HepG2 (cell line): ENCODE measurements around the gene TGM2. TPM values are rescaled to one million over a fixed set of nuclear protein-coding genes. Genes with fewer than 3 reads are reported as not detected.

Experiments
- ARNTL ChIP-seq: sonication (generic); formaldehyde crosslinking; IDR thresholded peaks from 2 replicates; pipeline ENCODE4 v1.4.0; 2020; ENCODE audit warnings: mild to moderate bottlenecking, missing genetic modification reagents
- ASH2L ChIP-seq: fragments of 300-600, 200-600 bp; sonication (generic); IDR thresholded peaks from 2 replicates; pipeline ENCODE4 v1.7.0; 2017; ENCODE audit warnings: low read depth, mild to moderate bottlenecking, moderate library complexity, mixed read lengths, low read length; ENCODE audit not compliant: insufficient read length
- DPF2 ChIP-seq: sonication (generic); formaldehyde crosslinking; IDR thresholded peaks from 2 replicates; pipeline ENCODE4 v1.4.0; 2020; ENCODE audit warnings: mild to moderate bottlenecking, low read depth, missing genetic modification reagents, borderline replicate concordance
- HNF4A ChIP-seq: sonication (generic); formaldehyde crosslinking; IDR thresholded peaks from 2 replicates; pipeline ENCODE4 v1.4.0; 2020; ENCODE audit warnings: missing genetic modification reagents
- HNRNPH1 ChIP-seq: fragments of 200-400 bp; formaldehyde crosslinking; optimal IDR thresholded peaks from 2 replicates; pipeline ENCODE3; 2017; ENCODE audit warnings: mild to moderate bottlenecking, low read depth, low read length
- IKZF1 ChIP-seq: fragments of 450-650 bp; IDR thresholded peaks from 2 replicates; pipeline ENCODE4 v1.7.1; 2016
- MIXL1 ChIP-seq: IDR thresholded peaks from 2 replicates; pipeline ENCODE4 v1.6.1; 2016
- RAD51 ChIP-seq: fragments of 450-650 bp; IDR thresholded peaks from 2 replicates; pipeline ENCODE4 v1.6.1; 2016; ENCODE audit warnings: borderline replicate concordance
- SP2 ChIP-seq: sonication (generic); formaldehyde crosslinking; IDR thresholded peaks from 2 replicates; pipeline ENCODE4 v1.5.1; 2020; ENCODE audit warnings: mild to moderate bottlenecking, missing genetic modification reagents
- TARDBP ChIP-seq: sonication (generic); formaldehyde crosslinking; IDR thresholded peaks from 2 replicates; pipeline ENCODE4 v1.8.0; 2022; ENCODE audit warnings: mild to moderate bottlenecking, missing genetic modification reagents
- THAP11 ChIP-seq: IDR thresholded peaks from 2 replicates; pipeline ENCODE4 v1.6.1; 2016; ENCODE audit warnings: missing biosample characterization, missing genetic modification reagents
- ZNF224 ChIP-seq: sonication (generic); formaldehyde crosslinking; IDR thresholded peaks from 2 replicates; pipeline ENCODE4 v1.5.0; 2020; ENCODE audit warnings: mild to moderate bottlenecking, missing genetic modification reagents
- ZNF552 ChIP-seq: sonication (generic); formaldehyde crosslinking; IDR thresholded peaks from 2 replicates; pipeline ENCODE4 v1.9.0; 2022; ENCODE audit warnings: missing genetic modification reagents, mild to moderate bottlenecking, borderline replicate concordance
- ZNF792 ChIP-seq: IDR thresholded peaks from 2 replicates; pipeline ENCODE4 v1.6.1; 2016
- polyA plus RNA-seq, 8 experiments: library from polyadenylated mRNA; depleted of rRNA in 3 of 8; stranded (reverse) in 7 of 8; unstranded in 1 of 8; fragments of >200 nt; fragmentation: Illumina TruSeq in 4 of 8; extraction: Trizol in 4 of 8; gene quantifications; 2 replicates each; pipeline versions ENCODE4 v1.2.1 to v1.2.3, GENCODE V29; 2011 to 2016; ENCODE audit warnings: low read depth in 4 of 8, missing spikeins in 1 of 8, mixed read lengths in 1 of 8; ENCODE audit not compliant: insufficient read depth in 1 of 8
- total RNA-seq, 5 experiments: library from RNA; depleted of rRNA; stranded (reverse); fragments of >200 nt; fragmentation: Illumina TruSeq; extraction: Trizol; gene quantifications; 2 replicates each; pipeline ENCODE4 v1.2.3, GENCODE V29; 2016; ENCODE audit warnings: low read depth in 1 of 5
- TF ChIP-seq, protein P1 (sequence below): sonication (generic); formaldehyde crosslinking; IDR thresholded peaks from 2 replicates; pipeline ENCODE4 v1.5.0; 2020; ENCODE audit warnings: mild to moderate bottlenecking, low read depth, missing genetic modification reagents, borderline replicate concordance
- TF ChIP-seq, protein P2 (sequence below): sonication (generic); formaldehyde crosslinking; conservative IDR thresholded peaks from 2 replicates; pipeline ENCODE4 v1.5.0; 2020; ENCODE audit warnings: missing genetic modification reagents
- TF ChIP-seq, protein P3 (sequence below): sonication (generic); formaldehyde crosslinking; IDR thresholded peaks from 2 replicates; pipeline ENCODE4 v1.4.0; 2020; ENCODE audit warnings: missing genetic modification reagents
- TF ChIP-seq, protein P4 (sequence below): sonication (generic); formaldehyde crosslinking; conservative IDR thresholded peaks from 2 replicates; pipeline ENCODE4 v1.4.0; 2020; ENCODE audit warnings: missing genetic modification reagents
- TF ChIP-seq, protein P5 (sequence below): IDR thresholded peaks from 2 replicates; pipeline ENCODE4 v1.6.1; 2018; ENCODE audit warnings: missing genetic modification reagents
- TF ChIP-seq, protein P6 (sequence below): sonication (generic); formaldehyde crosslinking; IDR thresholded peaks from 2 replicates; pipeline ENCODE4 v1.8.0; 2022; ENCODE audit warnings: missing genetic modification reagents, mild to moderate bottlenecking, borderline replicate concordance
- TF ChIP-seq, protein P7 (sequence below): sonication (generic); formaldehyde crosslinking; IDR thresholded peaks from 2 replicates; pipeline ENCODE4 v1.8.1; 2023; ENCODE audit warnings: mild to moderate bottlenecking, missing genetic modification reagents

The TGM2 gene
- total and polyA plus RNA-seq, 2 of the 13 experiments (the other 11 are each of a cell fraction or from before 2014, with no cell fraction given), result 4.2 to 46.4 TPM

DNA sequence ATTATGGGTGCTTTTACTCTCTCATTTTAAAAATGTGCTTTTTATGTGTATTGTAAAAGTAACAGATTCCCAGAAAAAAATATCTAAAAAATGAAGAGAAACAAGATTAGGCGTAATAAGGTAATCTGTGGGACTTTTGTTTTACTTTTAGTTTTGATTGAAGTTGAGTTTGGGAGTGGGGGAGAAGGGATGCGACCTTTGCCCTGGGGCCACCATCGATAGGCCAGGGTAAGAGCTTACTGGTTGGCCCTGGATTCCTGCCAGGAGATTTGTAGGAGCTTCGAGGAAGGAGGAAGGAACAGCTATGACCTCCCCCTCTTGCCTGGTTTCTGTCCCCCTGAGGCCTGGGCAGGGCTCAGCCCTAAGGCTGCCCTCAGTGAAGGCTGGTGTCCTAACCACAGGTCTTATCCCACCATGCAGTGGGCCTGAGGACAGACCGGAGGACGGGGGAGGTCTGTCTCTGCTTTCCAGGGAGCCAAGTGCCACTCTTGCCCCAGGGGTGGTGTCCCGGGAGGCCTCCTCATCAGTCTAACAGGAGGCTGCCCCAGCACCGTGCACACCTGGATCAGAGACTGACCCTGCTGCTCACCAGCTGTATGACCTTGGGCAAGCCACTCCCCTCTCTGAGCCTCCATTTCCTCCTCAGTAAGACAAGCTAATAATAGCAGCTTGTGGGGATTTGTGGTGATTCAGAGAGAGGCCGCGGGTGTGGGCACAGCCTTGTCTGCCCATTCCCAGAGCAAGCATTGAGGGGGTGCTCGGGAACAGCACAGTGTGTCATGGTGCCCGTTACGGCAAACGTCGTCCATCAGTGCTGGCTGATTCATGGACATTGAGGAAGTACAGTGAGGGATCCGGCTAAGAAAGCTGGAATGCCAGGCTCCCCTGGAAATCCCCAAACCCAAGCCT lies 21.2 kb downstream of the TGM2 start (continued):
- TF ChIP-seq, protein P1, sequence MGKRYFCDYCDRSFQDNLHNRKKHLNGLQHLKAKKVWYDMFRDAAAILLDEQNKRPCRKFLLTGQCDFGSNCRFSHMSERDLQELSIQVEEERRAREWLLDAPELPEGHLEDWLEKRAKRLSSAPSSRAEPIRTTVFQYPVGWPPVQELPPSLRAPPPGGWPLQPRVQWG (CRISPR knock-in tag), result no peak
- TF ChIP-seq RAD51 (no peak), ZNF792 (no peak), HNF4A (CRISPR knock-in tag) (peak; percentile 49; the same call in 1 of the 2 replicates), SP2 (no peak), ARNTL (peak; percentile 5; the same call in 1 of the 2 replicates), DPF2 (CRISPR knock-in tag) (0 out of 2 replicates have a peak, but pooled peaks have one; percentile 37), HNRNPH1 (no peak), ZNF224 (CRISPR knock-in tag) (no peak), ZNF552 (CRISPR knock-in tag) (no peak; the same call in 1 of the 2 replicates), IKZF1 (no peak), ASH2L (peak; percentile 100), THAP11 (CRISPR knock-in tag) (no peak), MIXL1 (CRISPR knock-in tag) (peak; percentile 7; the same call in 1 of the 2 replicates), TARDBP (CRISPR knock-in tag) (no peak; the same call in 1 of the 2 replicates)
- TF ChIP-seq, protein P2, sequence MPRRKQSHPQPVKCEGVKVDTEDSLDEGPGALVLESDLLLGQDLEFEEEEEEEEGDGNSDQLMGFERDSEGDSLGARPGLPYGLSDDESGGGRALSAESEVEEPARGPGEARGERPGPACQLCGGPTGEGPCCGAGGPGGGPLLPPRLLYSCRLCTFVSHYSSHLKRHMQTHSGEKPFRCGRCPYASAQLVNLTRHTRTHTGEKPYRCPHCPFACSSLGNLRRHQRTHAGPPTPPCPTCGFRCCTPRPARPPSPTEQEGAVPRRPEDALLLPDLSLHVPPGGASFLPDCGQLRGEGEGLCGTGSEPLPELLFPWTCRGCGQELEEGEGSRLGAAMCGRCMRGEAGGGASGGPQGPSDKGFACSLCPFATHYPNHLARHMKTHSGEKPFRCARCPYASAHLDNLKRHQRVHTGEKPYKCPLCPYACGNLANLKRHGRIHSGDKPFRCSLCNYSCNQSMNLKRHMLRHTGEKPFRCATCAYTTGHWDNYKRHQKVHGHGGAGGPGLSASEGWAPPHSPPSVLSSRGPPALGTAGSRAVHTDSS (CRISPR knock-in tag), result no peak
- TF ChIP-seq, protein P3, sequence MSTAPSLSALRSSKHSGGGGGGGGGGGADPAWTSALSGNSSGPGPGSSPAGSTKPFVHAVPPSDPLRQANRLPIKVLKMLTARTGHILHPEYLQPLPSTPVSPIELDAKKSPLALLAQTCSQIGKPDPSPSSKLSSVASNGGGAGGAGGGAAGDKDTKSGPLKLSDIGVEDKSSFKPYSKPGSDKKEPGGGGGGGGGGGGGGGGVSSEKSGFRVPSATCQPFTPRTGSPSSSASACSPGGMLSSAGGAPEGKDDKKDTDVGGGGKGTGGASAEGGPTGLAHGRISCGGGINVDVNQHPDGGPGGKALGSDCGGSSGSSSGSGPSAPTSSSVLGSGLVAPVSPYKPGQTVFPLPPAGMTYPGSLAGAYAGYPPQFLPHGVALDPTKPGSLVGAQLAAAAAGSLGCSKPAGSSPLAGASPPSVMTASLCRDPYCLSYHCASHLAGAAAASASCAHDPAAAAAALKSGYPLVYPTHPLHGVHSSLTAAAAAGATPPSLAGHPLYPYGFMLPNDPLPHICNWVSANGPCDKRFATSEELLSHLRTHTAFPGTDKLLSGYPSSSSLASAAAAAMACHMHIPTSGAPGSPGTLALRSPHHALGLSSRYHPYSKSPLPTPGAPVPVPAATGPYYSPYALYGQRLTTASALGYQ, result no peak
- TF ChIP-seq, protein P4, sequence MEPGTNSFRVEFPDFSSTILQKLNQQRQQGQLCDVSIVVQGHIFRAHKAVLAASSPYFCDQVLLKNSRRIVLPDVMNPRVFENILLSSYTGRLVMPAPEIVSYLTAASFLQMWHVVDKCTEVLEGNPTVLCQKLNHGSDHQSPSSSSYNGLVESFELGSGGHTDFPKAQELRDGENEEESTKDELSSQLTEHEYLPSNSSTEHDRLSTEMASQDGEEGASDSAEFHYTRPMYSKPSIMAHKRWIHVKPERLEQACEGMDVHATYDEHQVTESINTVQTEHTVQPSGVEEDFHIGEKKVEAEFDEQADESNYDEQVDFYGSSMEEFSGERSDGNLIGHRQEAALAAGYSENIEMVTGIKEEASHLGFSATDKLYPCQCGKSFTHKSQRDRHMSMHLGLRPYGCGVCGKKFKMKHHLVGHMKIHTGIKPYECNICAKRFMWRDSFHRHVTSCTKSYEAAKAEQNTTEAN (CRISPR knock-in tag), result no peak
- TF ChIP-seq, protein P5, sequence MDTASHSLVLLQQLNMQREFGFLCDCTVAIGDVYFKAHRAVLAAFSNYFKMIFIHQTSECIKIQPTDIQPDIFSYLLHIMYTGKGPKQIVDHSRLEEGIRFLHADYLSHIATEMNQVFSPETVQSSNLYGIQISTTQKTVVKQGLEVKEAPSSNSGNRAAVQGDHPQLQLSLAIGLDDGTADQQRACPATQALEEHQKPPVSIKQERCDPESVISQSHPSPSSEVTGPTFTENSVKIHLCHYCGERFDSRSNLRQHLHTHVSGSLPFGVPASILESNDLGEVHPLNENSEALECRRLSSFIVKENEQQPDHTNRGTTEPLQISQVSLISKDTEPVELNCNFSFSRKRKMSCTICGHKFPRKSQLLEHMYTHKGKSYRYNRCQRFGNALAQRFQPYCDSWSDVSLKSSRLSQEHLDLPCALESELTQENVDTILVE (CRISPR knock-in tag), result no peak
- TF ChIP-seq, protein P6, sequence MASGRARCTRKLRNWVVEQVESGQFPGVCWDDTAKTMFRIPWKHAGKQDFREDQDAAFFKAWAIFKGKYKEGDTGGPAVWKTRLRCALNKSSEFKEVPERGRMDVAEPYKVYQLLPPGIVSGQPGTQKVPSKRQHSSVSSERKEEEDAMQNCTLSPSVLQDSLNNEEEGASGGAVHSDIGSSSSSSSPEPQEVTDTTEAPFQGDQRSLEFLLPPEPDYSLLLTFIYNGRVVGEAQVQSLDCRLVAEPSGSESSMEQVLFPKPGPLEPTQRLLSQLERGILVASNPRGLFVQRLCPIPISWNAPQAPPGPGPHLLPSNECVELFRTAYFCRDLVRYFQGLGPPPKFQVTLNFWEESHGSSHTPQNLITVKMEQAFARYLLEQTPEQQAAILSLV (CRISPR knock-in tag), result no peak; the same call in 1 of the 2 replicates
- TF ChIP-seq, protein P7, sequence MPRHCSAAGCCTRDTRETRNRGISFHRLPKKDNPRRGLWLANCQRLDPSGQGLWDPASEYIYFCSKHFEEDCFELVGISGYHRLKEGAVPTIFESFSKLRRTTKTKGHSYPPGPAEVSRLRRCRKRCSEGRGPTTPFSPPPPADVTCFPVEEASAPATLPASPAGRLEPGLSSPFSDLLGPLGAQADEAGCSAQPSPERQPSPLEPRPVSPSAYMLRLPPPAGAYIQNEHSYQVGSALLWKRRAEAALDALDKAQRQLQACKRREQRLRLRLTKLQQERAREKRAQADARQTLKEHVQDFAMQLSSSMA (CRISPR knock-in tag), result no peak
